ENCODE results near the gene GART. TPM values are rescaled to one million over a fixed set of nuclear protein-coding genes. Genes with fewer than 3 reads are reported as not detected.

The GART gene
- total and polyA plus RNA-seq, 8 donors, result 10.3 to 37.9 (median 29.7) TPM

- WGBS, 2 donors, result 80 to 81% methylated on average over 5 of the region's 5 CpGs
- H3K4me3 ChIP-seq, result no peak overlapping the region
- no peaks in the 10 kb centered on the region for H3K4me1 ChIP-seq
- DNase-seq (no peak), ATAC-seq (no peak), FAIRE-seq (no peak)
- no peaks in the 10 kb centered on the region for H3K9me3 ChIP-seq
- H3K27ac ChIP-seq, result no peak overlapping the region
- peaks cover 0 to 33% (median 9%) of the 10 kb centered on the region in 3 donors for H3K36me3 ChIP-seq
- intact Hi-C loops (cut with DNase I), result no loop called here
- H3K27me3 ChIP-seq, result no peaks in the 10 kb centered on the region
- TF ChIP-seq, protein P1, sequence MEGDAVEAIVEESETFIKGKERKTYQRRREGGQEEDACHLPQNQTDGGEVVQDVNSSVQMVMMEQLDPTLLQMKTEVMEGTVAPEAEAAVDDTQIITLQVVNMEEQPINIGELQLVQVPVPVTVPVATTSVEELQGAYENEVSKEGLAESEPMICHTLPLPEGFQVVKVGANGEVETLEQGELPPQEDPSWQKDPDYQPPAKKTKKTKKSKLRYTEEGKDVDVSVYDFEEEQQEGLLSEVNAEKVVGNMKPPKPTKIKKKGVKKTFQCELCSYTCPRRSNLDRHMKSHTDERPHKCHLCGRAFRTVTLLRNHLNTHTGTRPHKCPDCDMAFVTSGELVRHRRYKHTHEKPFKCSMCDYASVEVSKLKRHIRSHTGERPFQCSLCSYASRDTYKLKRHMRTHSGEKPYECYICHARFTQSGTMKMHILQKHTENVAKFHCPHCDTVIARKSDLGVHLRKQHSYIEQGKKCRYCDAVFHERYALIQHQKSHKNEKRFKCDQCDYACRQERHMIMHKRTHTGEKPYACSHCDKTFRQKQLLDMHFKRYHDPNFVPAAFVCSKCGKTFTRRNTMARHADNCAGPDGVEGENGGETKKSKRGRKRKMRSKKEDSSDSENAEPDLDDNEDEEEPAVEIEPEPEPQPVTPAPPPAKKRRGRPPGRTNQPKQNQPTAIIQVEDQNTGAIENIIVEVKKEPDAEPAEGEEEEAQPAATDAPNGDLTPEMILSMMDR (IDR thresholded peaks at IDR 0.05), result no peak
Observed at GRCh38 chr21:33522297-33522952, 19.5 kb downstream of the GART start.

- no peaks in the 10 kb centered on the region for H3K9me3 ChIP-seq
- intact Hi-C loops (cut with DNase I), result no loop called here
- ATAC-seq (no peak), DNase-seq (no peak), FAIRE-seq (no peak)
- TF ChIP-seq, protein P1 (IDR thresholded peaks at IDR 0.05), result no peak
- no peaks in the 10 kb centered on the region for H3K27me3 ChIP-seq
- H3K36me3 ChIP-seq, result peaks cover 0 to 50% (median 21%) of the 10 kb centered on the region in 3 donors
- no peaks in the 10 kb centered on the region for H3K4me1 ChIP-seq
- no peak overlapping the region for H3K4me3 ChIP-seq
- 94 to 95% methylated on average over 4 of the region's 4 CpGs for WGBS, 2 donors
- H3K27ac ChIP-seq, result no peak overlapping the region
Observed at GRCh38 chr21:33518899-33519298, 23.0 kb downstream of the GART start.

DNA sequence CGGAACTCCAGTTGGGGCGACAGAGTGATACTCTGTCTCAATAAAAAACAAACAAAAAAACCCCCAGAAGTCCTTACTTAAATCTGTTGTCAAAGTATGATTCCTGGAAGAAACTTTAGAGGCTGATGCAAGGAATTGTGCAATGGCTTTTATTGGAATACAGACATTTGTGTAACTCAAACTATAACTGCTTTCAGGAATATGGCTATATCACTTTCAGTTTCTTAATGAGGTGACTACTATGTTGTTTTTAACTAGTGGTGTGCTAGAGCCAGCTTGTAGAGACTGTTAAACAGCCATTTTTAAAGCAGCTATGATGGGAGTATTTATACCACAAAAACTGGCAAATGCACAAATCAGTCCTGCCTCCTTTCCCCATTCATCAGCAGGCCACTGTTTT, 27.7 kb downstream of the GART start:
- peak in 1 of 4 donors; percentile 44 for ATAC-seq
- no peak for FAIRE-seq
- intact Hi-C loops (cut with DNase I), result no loop called here
- H3K36me3 ChIP-seq, result peaks cover 0 to 68% (median 12%) of the 10 kb centered on the region in 3 donors
- DNase-seq, result no peak
- 94 to 96% methylated on average over 2 of the region's 2 CpGs for WGBS, 2 donors
- TF ChIP-seq, protein P1 (IDR thresholded peaks at IDR 0.05), result no peak
- H3K9me3 ChIP-seq, result no peaks in the 10 kb centered on the region
- H3K27me3 ChIP-seq, result no peaks in the 10 kb centered on the region
- H3K4me1 ChIP-seq, result no peaks in the 10 kb centered on the region
- no peak overlapping the region for H3K27ac ChIP-seq
- H3K4me3 ChIP-seq, result no peak overlapping the region

DNA sequence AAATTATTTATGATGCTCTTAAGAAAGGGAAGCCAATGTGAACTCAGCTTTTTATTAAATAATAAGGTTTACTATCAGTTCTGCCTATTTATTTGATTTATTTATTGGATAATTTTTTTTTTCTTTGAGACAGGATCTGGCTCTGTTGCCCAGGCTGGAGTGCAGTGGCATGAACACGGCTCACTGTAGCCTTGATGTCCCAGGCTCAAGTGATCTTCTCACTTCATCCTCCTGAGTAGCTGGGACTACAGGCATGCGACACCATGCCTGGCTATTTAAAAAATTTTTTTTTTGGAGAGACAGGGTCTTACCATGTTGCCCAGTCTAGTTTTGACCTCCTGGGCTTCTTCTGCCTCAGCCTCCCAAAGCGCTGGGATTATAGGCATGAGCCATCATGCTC, 29.4 kb downstream of the GART start:
- Histone ChIP-seq H3K27me3 (no peaks in the 10 kb centered on the region), H3K9me3 (no peaks in the 10 kb centered on the region), H3K27ac (no peak overlapping the region), H3K36me3 (peaks cover 0 to 66% (median 17%) of the 10 kb centered on the region in 3 donors), H3K4me3 (no peak overlapping the region), H3K4me1 (no peaks in the 10 kb centered on the region)
- WGBS, 2 donors, result 98 to 99% methylated on average over 3 of the region's 3 CpGs
- FAIRE-seq (no peak), ATAC-seq (no peak), DNase-seq (no peak)
- intact Hi-C loops (cut with DNase I), result no loop called here
- TF ChIP-seq, protein P1 (IDR thresholded peaks at IDR 0.05), result no peak

- TF ChIP-seq, protein P1 (IDR thresholded peaks at IDR 0.05), result no peak
- Histone ChIP-seq H3K9me3 (no peaks in the 10 kb centered on the region), H3K36me3 (peaks cover 0 to 64% (median 14%) of the 10 kb centered on the region in 3 donors), H3K27me3 (no peaks in the 10 kb centered on the region), H3K4me3 (no peak overlapping the region), H3K4me1 (no peaks in the 10 kb centered on the region), H3K27ac (no peak overlapping the region)
- FAIRE-seq, result no peak
- no peak for ATAC-seq
- DNase-seq, result no peak
- WGBS, 2 donors, result 94 to 98% methylated on average over 4 of the region's 4 CpGs
- intact Hi-C loops (cut with DNase I), result no loop called here
Observed at GRCh38 chr21:33511639-33512038, 30.3 kb downstream of the GART start.
